Lung (tissue), 12 donors: ENCODE data around the gene CTPS1. TPM values are rescaled to one million over a fixed set of nuclear protein-coding genes. Genes with fewer than 3 reads are reported as not detected.

ENCODE experiments used
- ATAC-seq: fragments of 200-7000 bp; cut with Tn5 transposase; one replicate; pipeline ENCODE4 v1.9.1; 2020; ENCODE audit warnings: moderate number of reproducible peaks; ENCODE audit not compliant: insufficient read depth, low FRiP score
- DNase-seq, 3 donors: peaks; one replicate each; pipeline ENCODE4 v3.0.0-alpha.2; 2013 to 2017
- H3K27ac ChIP-seq, 2 donors: one replicate each; pipeline ENCODE4 v1.5.1; 2013; ENCODE audit warnings: mild to moderate bottlenecking in 2 of 2, moderate library complexity in 2 of 2, control low read depth in 1 of 2, inconsistent platforms in 1 of 2, low read depth in 1 of 2, low read length in 1 of 2
- H3K27me3 ChIP-seq, 3 donors: one replicate each; pipeline ENCODE4 v1.5.1; 2013; ENCODE audit warnings: low read length in 2 of 3; ENCODE audit not compliant: control insufficient read depth in 3 of 3, insufficient read depth in 3 of 3
- H3K36me3 ChIP-seq, 4 donors: one replicate each; pipeline ENCODE4 v1.5.1; 2013; ENCODE audit warnings: low read length in 4 of 4, mild to moderate bottlenecking in 1 of 4, moderate library complexity in 1 of 4; ENCODE audit not compliant: control insufficient read depth in 4 of 4, insufficient read depth in 4 of 4
- H3K4me1 ChIP-seq, 5 donors: one replicate each; pipeline ENCODE4 v1.5.1; 2013; ENCODE audit warnings: low read length in 5 of 5, mild to moderate bottlenecking in 2 of 5, moderate library complexity in 1 of 5; ENCODE audit not compliant: control insufficient read depth in 5 of 5, insufficient read depth in 5 of 5
- H3K4me3 ChIP-seq: one replicate; pipeline ENCODE4 v1.5.1; 2013; ENCODE audit warnings: mild to moderate bottlenecking, control low read depth, moderate library complexity
- H3K9ac ChIP-seq, 2 donors: one replicate each; pipeline ENCODE4 v1.5.1; 2013; ENCODE audit warnings: low read length in 2 of 2, control low read depth in 1 of 2; ENCODE audit not compliant: insufficient read depth in 1 of 2
- H3K9me3 ChIP-seq, 4 donors: one replicate each; pipeline ENCODE4 v1.5.1; 2013; ENCODE audit warnings: low read length in 3 of 4, mild to moderate bottlenecking in 1 of 4, moderate library complexity in 1 of 4; ENCODE audit not compliant: control insufficient read depth in 4 of 4, insufficient read depth in 3 of 4
- WGBS, 2 donors: extraction: QIAGEN DNeasy Blood & Tissue Kit; methylation state at CpG; one replicate each; pipeline ENCODE4 v1.1.7; 2013; 5-methylcytosine and 5-hydroxymethylcytosine counted together
- polyA plus RNA-seq, 2 donors: library from polyadenylated mRNA; stranded (reverse); fragments of 200-250 nt; gene quantifications; one replicate each; pipeline ENCODE4 v1.2.1, GENCODE V29; 2013
- total RNA-seq, 2 donors: library from RNA; depleted of rRNA in 1 of 2; stranded (reverse); fragments of >200 nt in 1 of 2; gene quantifications; one replicate each; pipeline ENCODE4 v1.2.1, GENCODE V29; 2014 to 2021
- TF ChIP-seq, protein P1 (sequence below): IDR thresholded peaks from 2 replicates; pipeline ENCODE4 v1.5.1; 2012; ENCODE audit warnings: mild to moderate bottlenecking; ENCODE audit errors: control extremely low read depth, extremely low read depth
- donor health status: control.
- donor health status: control.
- donor health status: Bipolar disorder and iron deficiency.
- donor health status: healthy.
- donor health status: DM: yes; HTN: yes; CAD: no.

CTPS1 gene
- total and polyA plus RNA-seq, 4 donors, result 10.6 to 26.0 (median 19.5) TPM

DNA sequence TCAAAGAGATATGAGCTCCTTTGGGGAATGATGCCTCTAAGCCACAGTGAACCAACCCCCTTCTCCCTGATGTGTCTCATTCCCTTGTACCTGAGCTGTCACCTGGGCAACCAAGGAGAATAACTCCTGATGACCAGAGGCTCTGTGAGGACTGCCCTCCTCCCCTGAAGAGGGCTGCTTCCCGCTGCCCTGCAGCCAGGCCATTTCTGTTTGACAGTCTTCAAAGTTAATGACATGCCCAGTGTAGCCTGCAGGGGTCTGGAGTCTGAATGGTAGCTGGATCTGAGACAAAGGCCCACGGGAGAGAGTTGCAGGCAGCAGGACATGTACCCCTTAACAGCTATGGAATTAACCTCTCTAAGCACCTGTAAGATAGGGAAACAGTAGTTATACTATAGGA is 45.5 kb downstream of the CTPS1 start:
- Histone ChIP-seq H3K27me3 (no peaks in the 10 kb centered on the region), H3K4me3 (no peak overlapping the region), H3K27ac (no peak overlapping the region), H3K9ac (no peak overlapping the region), H3K9me3 (no peaks in the 10 kb centered on the region), H3K36me3 (peaks cover 6 to 25% (median 13%) of the 10 kb centered on the region in 4 donors), H3K4me1 (peaks cover 0 to 14% (median 7%) of the 10 kb centered on the region in 5 donors)
- ATAC-seq, result no peak
- 82 to 84% methylated on average over 2 of the region's 2 CpGs for WGBS, 2 donors
- TF ChIP-seq, protein P1, sequence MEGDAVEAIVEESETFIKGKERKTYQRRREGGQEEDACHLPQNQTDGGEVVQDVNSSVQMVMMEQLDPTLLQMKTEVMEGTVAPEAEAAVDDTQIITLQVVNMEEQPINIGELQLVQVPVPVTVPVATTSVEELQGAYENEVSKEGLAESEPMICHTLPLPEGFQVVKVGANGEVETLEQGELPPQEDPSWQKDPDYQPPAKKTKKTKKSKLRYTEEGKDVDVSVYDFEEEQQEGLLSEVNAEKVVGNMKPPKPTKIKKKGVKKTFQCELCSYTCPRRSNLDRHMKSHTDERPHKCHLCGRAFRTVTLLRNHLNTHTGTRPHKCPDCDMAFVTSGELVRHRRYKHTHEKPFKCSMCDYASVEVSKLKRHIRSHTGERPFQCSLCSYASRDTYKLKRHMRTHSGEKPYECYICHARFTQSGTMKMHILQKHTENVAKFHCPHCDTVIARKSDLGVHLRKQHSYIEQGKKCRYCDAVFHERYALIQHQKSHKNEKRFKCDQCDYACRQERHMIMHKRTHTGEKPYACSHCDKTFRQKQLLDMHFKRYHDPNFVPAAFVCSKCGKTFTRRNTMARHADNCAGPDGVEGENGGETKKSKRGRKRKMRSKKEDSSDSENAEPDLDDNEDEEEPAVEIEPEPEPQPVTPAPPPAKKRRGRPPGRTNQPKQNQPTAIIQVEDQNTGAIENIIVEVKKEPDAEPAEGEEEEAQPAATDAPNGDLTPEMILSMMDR, result no peak
- no peak for DNase-seq

DNA sequence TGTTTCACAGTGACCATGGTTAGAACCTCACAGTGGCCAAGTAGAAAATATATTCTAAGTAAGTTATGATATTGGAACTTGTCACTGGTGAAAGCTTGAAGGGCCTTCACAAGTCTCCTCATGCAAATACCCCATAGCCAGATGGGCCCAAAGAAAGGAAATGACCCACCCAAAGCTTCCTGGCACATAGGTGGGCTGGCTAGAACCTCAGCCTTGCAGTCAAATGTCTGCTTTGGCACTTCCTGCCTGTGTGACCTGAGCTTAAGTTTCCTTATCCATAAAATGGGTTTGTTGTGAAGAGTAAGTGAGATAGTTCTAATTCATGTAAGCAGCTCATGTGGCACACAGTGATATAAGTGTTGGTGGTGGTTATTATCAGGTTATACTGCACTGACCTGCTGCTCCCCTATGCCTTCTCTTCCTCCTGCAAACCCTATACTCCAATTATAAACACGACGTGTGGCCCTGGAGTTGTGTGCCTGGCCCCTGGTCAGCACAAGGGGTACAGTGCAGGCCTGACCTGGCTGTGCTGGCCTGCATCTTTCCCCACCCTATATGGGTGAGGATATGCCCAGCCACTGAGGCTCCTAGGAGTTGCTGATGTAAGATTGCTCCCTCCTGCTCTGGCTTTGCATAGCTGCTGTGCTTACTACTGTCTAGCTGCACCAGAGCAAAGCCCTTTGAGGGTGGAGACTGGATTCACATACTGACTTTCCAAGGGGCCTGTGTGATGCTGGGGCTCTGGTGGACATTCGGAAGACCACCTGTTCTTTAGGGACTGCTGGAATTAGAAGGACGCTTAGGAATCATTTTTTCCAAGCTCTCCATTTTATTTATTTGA is 46.7 kb downstream of the CTPS1 start:
- TF ChIP-seq, protein P1, result no peak
- H3K36me3 ChIP-seq, result peaks cover 11 to 25% (median 16%) of the 10 kb centered on the region in 4 donors
- H3K9ac ChIP-seq, result no peak overlapping the region
- DNase-seq (no peak), ATAC-seq (no peak)
- no peaks in the 10 kb centered on the region for H3K9me3 ChIP-seq
- no peak overlapping the region for H3K27ac ChIP-seq
- no peak overlapping the region for H3K4me3 ChIP-seq
- peaks cover 0 to 9% (median 7%) of the 10 kb centered on the region in 5 donors for H3K4me1 ChIP-seq
- 94 to 99% methylated on average over 4 of the region's 4 CpGs for WGBS, 2 donors
- no peaks in the 10 kb centered on the region for H3K27me3 ChIP-seq

DNA sequence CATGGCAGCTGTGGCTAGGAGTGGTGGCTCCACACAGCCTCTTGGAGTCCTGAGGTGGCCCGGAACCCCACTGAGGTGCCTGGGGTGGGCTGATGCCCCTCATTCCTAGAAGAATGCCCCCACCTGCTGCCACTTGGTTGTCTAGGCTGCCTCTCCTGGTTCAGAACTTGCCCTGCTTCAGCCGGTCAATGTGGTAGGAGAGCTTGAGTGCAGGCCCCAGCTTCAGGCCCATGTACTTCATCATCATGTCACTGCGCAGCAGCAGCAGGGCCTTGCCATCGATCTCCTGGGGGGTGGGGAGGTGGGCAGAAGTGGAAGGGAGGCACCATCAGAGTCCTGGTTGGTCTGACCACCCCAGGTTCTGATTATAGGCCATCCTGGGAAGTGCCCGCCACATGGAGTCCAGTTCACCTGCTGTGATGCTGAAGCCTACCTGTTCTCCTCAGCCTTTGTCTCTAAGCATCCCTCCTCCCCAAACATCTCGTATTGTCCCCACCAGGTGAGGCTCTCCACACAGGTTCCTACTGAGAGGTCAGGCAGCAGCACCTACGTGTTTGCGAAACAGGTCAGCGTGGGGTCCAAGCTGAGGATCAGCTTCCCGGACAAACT is 48.6 kb downstream of the CTPS1 start:
- no peaks in the 10 kb centered on the region for H3K9me3 ChIP-seq
- H3K27me3 ChIP-seq, result no peaks in the 10 kb centered on the region
- TF ChIP-seq, protein P1, result no peak
- no peak overlapping the region for H3K27ac ChIP-seq
- ATAC-seq (no peak), DNase-seq (no peak)
- no peaks in the 10 kb centered on the region for H3K4me1 ChIP-seq
- no peak overlapping the region for H3K4me3 ChIP-seq
- WGBS, 2 donors, result 96% methylated on average over 10 of the region's 10 CpGs
- H3K36me3 ChIP-seq, result peaks cover 15 to 31% (median 21%) of the 10 kb centered on the region in 4 donors
- no peak overlapping the region for H3K9ac ChIP-seq
